K562 (cell line): Measurements from ENCODE around the gene TBC1D17. TPM values are rescaled to one million over a fixed set of nuclear protein-coding genes. Genes with fewer than 3 reads are reported as not detected.
A peak's percentile ranks its signal among the peaks of the same experiment; 100 is the strongest.

ENCODE experiments used
- CAMTA2 ChIP-seq: fragments of 250-450 bp; sonication (Bioruptor Pico); conservative IDR thresholded peaks from 2 replicates; pipeline ENCODE4 v1.5.1; 2022
- CEBPB ChIP-seq: fragments of 450-650 bp; IDR thresholded peaks from 2 replicates; pipeline ENCODE4 v1.6.1; 2016; ENCODE audit warnings: missing genetic modification characterization, missing compliant biosample characterization
- KAT2B ChIP-seq: IDR thresholded peaks from one replicate; pipeline ENCODE4 v1.6.1; 2012; ENCODE audit warnings: low read depth, mild to moderate bottlenecking, control low read depth, inconsistent platforms, low read length, moderate library complexity
- KAT7 ChIP-seq: sonication (generic); formaldehyde crosslinking; IDR thresholded peaks from 2 replicates; pipeline ENCODE4 v1.8.0; 2022; ENCODE audit warnings: missing genetic modification reagents, mild to moderate bottlenecking, borderline replicate concordance
- MAFK ChIP-seq: IDR thresholded peaks from 2 replicates; pipeline ENCODE4 v1.6.1; 2011; ENCODE audit warnings: low read length, improper control_type of control experiment
- MIER1 ChIP-seq: fragments of 450-650 bp; IDR thresholded peaks from 2 replicates; pipeline ENCODE4 v1.6.1; 2016; ENCODE audit warnings: antibody characterized with exemption, mild to moderate bottlenecking, low read depth
- RBM25 ChIP-seq: fragments of 200-400 bp; formaldehyde crosslinking; IDR thresholded peaks from 2 replicates; pipeline ENCODE4 v1.6.1; 2018; ENCODE audit warnings: low read length, low read depth, moderate library complexity; ENCODE audit not compliant: severe bottlenecking
- TEAD2 ChIP-seq: fragments of 450-650 bp; IDR thresholded peaks from 2 replicates; pipeline ENCODE4 v1.6.1; 2016; ENCODE audit warnings: missing genetic modification characterization, control low read depth, missing compliant biosample characterization
- TRIM24 ChIP-seq, 2 experiments: fragments of 450-650 bp; IDR thresholded peaks; 2 replicates each; pipeline ENCODE4 v1.6.1; 2016
- ZFPM2 ChIP-seq: fragments of 250-450 bp; sonication (Bioruptor Pico); IDR thresholded peaks from 2 replicates; pipeline ENCODE4 v1.5.1; 2022; ENCODE audit warnings: mild to moderate bottlenecking
- ZMIZ1 ChIP-seq, 2 experiments: fragments of 150-350 bp in 1 of 2; IDR thresholded peaks; 2 replicates each; pipeline ENCODE4 v1.6.1; 2012 to 2016; ENCODE audit warnings: low read depth in 2 of 2, low read length in 2 of 2, mild to moderate bottlenecking in 1 of 2, moderate library complexity in 1 of 2
- ZNF12 ChIP-seq: sonication (generic); formaldehyde crosslinking; IDR thresholded peaks from 2 replicates; pipeline ENCODE4 v1.4.0; 2020; ENCODE audit warnings: mild to moderate bottlenecking, missing genetic modification reagents
- polyA plus RNA-seq, 8 experiments: library from polyadenylated mRNA; depleted of rRNA in 4 of 8; stranded (reverse) in 5 of 8; unstranded in 3 of 8; fragments of >200 nt; fragmentation: Nextera tagmentation in 2 of 8; fragmentation: Illumina TruSeq in 1 of 8; extraction: Ambion mirVana in 2 of 8; extraction: Trizol in 1 of 8; gene quantifications; 2 replicates each; pipeline versions ENCODE4 v1.2.1 to v1.2.3, GENCODE V29; 2011 to 2014; ENCODE audit warnings: inconsistent platforms in 1 of 8, missing spikeins in 1 of 8
- total RNA-seq, 7 experiments: library from RNA; depleted of rRNA in 6 of 7; stranded (reverse); fragments of >200 nt in 6 of 7; fragmentation: Illumina TruSeq in 2 of 7; extraction: Trizol in 2 of 7; gene quantifications; 2 replicates each; pipeline versions ENCODE4 v1.2.1 to v1.2.3, GENCODE V29; 2011 to 2021; ENCODE audit warnings: low replicate concordance in 1 of 7
- TF ChIP-seq, protein P1 (sequence below): IDR thresholded peaks from 2 replicates; pipeline ENCODE4 v1.6.1; 2012; ENCODE audit warnings: low read depth, low read length, improper control_type of control experiment, borderline replicate concordance
- TF ChIP-seq, protein P2 (sequence below): fragments of 450-650 bp; IDR thresholded peaks from 2 replicates; pipeline ENCODE4 v1.7.1; 2018; ENCODE audit warnings: mild to moderate bottlenecking, low read depth; ENCODE audit not compliant: partially characterized antibody
- TF ChIP-seq, protein P3 (sequence below): fragments of 200-800 bp; sonication (Bioruptor generic); IDR thresholded peaks from 2 replicates; pipeline ENCODE4 v1.6.1; 2017; ENCODE audit warnings: missing genetic modification characterization, missing compliant biosample characterization
- TF ChIP-seq, protein P4 (sequence below), 2 experiments: fragments of 450-650 bp; IDR thresholded peaks; 2 replicates each; pipeline ENCODE4 v1.6.1; 2016

The TBC1D17 gene
- total and polyA plus RNA-seq, 9 of the 15 experiments (the other 6 are each of a cell fraction or from before 2014, with no cell fraction given) = 0.42 to 16.0 (median 3.8) TPM

- TF ChIP-seq, protein P1, sequence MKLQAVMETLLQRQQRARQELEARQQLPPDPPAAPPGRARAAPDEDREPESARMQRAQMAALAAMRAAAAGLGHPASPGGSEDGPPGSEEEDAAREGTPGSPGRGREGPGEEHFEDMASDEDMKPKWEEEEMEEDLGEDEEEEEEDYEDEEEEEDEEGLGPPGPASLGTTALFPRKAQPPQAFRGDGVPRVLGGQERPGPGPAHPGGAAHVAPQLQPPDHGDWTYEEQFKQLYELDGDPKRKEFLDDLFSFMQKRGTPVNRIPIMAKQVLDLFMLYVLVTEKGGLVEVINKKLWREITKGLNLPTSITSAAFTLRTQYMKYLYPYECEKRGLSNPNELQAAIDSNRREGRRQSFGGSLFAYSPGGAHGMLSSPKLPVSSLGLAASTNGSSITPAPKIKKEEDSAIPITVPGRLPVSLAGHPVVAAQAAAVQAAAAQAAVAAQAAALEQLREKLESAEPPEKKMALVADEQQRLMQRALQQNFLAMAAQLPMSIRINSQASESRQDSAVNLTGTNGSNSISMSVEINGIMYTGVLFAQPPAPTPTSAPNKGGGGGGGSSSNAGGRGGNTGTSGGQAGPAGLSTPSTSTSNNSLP = no peak
- TF ChIP-seq MAFK = no peak
- no peak for TF ChIP-seq KAT2B
- TF ChIP-seq MIER1 = no peak
- no peak for TF ChIP-seq CEBPB (tag)
- 0 out of 4 replicates have a peak, but pooled peaks of 1 of the 2 experiments have one; percentile 13 for TF ChIP-seq TRIM24 (IDR thresholded peaks at IDR 0.05)
- peak; percentile 21 to 26; a peak in 1 of 4 replicates for TF ChIP-seq ZMIZ1 (IDR thresholded peaks at IDR 0.05; ENCODE audit: low read depth in 2 of 2, low read length in 2 of 2)
- 0 out of 2 replicates have a peak, but pooled peaks have one; percentile 75 for TF ChIP-seq CAMTA2
- TF ChIP-seq, protein P2, sequence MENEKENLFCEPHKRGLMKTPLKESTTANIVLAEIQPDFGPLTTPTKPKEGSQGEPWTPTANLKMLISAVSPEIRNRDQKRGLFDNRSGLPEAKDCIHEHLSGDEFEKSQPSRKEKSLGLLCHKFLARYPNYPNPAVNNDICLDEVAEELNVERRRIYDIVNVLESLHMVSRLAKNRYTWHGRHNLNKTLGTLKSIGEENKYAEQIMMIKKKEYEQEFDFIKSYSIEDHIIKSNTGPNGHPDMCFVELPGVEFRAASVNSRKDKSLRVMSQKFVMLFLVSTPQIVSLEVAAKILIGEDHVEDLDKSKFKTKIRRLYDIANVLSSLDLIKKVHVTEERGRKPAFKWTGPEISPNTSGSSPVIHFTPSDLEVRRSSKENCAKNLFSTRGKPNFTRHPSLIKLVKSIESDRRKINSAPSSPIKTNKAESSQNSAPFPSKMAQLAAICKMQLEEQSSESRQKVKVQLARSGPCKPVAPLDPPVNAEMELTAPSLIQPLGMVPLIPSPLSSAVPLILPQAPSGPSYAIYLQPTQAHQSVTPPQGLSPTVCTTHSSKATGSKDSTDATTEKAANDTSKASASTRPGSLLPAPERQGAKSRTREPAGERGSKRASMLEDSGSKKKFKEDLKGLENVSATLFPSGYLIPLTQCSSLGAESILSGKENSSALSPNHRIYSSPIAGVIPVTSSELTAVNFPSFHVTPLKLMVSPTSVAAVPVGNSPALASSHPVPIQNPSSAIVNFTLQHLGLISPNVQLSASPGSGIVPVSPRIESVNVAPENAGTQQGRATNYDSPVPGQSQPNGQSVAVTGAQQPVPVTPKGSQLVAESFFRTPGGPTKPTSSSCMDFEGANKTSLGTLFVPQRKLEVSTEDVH = peak; percentile 71
- no peak for TF ChIP-seq TEAD2
- TF ChIP-seq ZNF12 = no peak
- TF ChIP-seq, protein P3, sequence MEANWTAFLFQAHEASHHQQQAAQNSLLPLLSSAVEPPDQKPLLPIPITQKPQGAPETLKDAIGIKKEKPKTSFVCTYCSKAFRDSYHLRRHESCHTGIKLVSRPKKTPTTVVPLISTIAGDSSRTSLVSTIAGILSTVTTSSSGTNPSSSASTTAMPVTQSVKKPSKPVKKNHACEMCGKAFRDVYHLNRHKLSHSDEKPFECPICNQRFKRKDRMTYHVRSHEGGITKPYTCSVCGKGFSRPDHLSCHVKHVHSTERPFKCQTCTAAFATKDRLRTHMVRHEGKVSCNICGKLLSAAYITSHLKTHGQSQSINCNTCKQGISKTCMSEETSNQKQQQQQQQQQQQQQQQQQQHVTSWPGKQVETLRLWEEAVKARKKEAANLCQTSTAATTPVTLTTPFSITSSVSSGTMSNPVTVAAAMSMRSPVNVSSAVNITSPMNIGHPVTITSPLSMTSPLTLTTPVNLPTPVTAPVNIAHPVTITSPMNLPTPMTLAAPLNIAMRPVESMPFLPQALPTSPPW (CRISPR knock-in tag) = peak; percentile 55
- TF ChIP-seq, protein P4, sequence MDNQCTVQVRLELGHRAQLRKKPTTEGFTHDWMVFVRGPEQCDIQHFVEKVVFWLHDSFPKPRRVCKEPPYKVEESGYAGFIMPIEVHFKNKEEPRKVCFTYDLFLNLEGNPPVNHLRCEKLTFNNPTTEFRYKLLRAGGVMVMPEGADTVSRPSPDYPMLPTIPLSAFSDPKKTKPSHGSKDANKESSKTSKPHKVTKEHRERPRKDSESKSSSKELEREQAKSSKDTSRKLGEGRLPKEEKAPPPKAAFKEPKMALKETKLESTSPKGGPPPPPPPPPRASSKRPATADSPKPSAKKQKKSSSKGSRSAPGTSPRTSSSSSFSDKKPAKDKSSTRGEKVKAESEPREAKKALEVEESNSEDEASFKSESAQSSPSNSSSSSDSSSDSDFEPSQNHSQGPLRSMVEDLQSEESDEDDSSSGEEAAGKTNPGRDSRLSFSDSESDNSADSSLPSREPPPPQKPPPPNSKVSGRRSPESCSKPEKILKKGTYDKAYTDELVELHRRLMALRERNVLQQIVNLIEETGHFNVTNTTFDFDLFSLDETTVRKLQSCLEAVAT (IDR thresholded peaks at IDR 0.05) = peak; percentile 84 to 89; a peak in 3 of 4 replicates
- peak; percentile 62 for TF ChIP-seq RBM25
- no peak for TF ChIP-seq KAT7
- TF ChIP-seq ZFPM2 (CRISPR knock-in tag) = 0 out of 2 replicates have a peak, but pooled peaks have one; percentile 63
Measured at GRCh38 chr19:49869484-49870308, 7.8 kb upstream of the TBC1D17 start (continued).
